NOMO-1 (cell line): ENCODE results near the gene KAT2A.

Source experiments
- DNase-seq, 2 experiments: peaks; one replicate each; lab custom pipeline; 2025; ENCODE audit not compliant: unreplicated experiment in 2 of 2; lab: John Stamatoyannopoulos, UW

KAT2A gene

DNA sequence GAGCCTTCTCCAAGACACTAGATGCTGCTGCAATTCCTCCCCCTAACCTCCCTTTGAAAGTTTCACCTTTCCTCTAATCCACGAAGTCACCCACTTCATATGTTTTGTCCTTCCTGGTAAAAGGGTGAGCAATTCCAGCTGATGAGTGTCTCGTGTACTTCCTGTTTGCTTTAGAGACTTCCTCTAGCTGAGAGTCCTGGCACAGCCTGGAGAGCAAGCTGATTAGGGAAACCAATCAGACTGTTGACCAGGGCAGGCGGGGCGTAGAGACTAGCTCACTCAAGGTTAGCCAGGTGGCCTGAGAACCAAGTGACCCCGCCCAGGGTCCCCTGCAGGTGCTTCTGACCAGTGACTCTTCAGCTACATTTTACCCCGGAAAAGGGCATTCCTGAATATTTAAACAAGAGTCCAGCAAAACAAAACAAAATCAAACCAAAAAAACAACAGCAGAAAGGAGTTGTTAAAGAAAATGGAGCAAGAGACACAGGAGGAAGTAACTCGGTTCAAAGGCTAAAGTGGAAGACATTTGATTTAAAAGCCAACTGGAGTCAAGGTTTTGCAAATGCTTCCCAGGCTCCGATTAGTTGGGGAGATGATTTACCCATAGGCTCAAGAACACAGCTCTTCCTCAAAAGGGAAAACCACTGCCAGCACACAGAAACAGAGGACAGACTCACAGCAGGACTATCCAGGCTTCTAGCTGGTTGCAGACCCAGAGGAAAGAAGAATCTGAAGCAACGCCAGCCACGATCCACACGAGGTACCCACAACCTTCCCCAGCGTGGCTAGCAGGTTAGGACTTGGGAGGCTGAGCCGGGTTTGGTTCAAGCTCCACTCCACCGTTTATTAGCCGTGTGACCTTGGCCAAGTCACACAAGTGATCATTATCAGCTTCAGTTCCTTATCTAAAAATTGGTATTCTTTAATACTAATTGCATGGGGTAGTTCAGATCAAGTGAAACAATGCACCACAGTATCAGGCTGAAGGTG is 14.8 kb upstream of the KAT2A start:
- peak; percentile 26 to 65 for DNase-seq

- DNase-seq = no peak
These were observed 14.0 kb upstream of the KAT2A start for GRCh38 chr17:42135151-42135550.

DNA sequence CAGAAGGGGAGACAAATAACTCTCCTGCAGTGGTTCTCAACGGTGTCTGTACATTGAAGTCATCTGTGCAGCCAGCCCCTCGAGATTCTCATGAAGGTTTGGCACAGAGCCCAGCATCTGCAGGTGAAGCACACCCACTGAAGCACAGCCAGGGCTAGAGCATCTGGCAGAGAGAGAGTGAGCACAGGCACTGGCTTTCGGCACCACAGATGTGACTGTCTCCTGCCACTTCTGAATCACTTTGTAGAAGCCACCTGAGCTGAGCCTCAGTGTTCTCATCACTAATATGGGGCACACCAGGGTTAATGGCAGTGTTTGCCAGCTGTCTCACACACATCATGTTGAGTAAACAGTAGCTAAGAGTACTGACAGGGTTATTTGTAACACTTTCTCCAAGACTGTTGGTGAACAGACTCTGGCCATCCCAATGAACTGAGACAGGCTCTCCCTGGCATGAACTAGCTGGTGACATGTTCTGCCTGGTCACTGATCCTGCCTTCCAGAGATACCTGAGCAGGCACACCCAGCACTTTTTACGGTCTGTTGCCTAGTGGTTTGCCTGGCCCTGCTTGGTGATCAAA is 12.4 kb upstream of the KAT2A start:
- no peak for DNase-seq

- peak; percentile 51 to 60 for DNase-seq
These were observed 11.8 kb upstream of the KAT2A start for GRCh38 chr17:42132941-42133340.

- peak in 1 of 2 experiments; percentile 11 for DNase-seq
These were observed 10.8 kb upstream of the KAT2A start for GRCh38 chr17:42131981-42132432.

- DNase-seq = no peak
These were observed 10.1 kb upstream of the KAT2A start for GRCh38 chr17:42131232-42131631.

GRCh38 chr17:42130310-42130936 is 9.3 kb upstream of the KAT2A start:
- DNase-seq = no peak

GRCh38 chr17:42129109-42129837 is 8.1 kb upstream of the KAT2A start:
- DNase-seq = no peak

DNA sequence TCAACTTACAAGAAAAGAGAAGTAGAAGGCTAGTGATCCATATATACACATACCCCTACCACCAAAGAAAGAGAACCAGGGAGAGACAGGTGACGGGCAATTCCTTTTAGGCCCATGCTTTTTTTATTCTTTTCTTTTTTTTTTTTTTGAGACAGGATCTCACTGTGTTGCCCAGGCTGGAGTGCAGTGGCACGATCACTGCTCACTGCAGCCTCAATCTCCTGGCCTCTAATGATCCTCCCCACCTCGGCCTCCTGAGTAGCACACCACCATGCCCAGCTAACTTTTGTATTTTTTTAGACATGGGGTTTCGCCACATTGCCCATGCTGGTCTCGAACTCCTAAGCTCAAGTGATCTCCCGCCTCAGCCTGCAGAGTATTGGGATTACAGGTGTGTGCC is 6.2 kb upstream of the KAT2A start:
- no peak for DNase-seq

- no peak for DNase-seq
These were observed 5.7 kb upstream of the KAT2A start for GRCh38 chr17:42126836-42127235.

- DNase-seq = no peak
These were observed 4.4 kb upstream of the KAT2A start for GRCh38 chr17:42125565-42125964.

DNA sequence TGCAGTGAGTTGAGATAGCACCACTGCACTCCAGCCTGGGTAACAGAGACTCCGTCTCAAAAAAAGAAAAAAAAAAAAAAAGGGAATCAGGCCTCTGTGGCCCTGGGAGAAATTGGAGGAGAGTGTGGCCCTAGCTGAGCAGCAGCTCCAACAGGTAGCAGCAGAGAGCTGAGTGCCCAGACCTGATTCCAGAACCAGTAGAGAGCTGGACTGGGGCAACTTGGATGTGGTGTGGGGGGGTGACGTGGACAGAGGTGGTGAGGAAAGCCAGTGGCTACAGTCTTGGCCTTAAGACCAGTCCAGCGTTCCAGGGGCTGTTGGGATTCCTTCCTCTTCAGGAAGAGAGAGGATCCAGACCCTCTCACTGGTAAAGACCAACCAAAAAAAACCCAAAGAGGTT is 3.1 kb upstream of the KAT2A start:
- no peak for DNase-seq

GRCh38 chr17:42122371-42123303 is 1.5 kb upstream of the KAT2A start, which contains the start of gene HSPB9:
Gene HSPB9, plus strand, starts transcription at chr17:42122804. Its CDS starts 47 bp downstream, at chr17:42122851.
- DNase-seq = no peak

DNA sequence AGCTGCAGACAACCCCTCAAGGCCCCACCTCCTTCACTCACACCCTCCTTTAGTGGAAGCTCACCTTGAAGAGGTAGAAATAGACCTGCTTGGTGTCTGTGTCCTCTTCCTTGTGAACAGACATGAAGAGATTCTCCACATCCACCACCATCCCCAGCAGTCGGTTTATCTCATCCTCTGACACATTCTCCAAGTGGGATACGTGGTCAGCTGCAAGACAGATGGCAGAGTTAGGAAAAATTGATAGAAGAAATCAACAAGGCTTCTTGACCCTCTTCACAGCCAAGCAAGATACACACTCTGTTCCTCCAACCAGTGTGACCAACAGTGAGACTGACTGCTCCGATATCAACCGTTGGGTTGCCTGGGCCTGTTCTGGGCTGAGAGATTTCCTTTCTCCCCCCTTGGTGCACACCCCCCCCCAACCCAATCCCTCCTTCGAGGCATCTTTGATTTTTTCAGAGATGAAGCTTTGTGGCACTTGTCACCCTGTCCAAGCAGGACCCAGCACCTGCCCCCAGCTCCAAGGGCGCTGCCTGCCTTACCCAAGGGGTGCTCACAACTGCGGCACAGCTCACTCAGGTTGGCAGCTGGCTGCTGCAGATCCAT is 902 bp downstream of the KAT2A start:
- no peak for DNase-seq

DNA sequence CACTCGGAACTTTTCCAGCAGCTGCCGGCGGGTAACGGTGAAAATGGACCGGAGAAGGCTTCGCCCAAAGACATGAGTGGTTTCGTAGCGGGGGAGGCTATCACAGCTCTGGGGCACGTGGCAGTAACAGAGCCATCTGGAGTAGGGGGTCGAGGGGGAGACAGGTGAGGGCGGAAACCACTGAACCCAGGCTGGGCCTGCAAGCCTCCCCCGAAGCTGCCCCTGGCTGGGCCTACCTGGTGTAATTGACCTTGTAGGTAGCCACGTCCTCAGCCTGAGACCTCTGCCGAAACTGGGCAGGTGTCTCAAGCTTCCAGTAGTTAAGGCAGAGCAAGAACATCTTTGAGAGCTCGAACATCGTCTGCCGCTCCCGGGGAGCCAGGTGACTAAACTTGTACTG is 1.9 kb downstream of the KAT2A start:
- no peak for DNase-seq

GRCh38 chr17:42118545-42118944 is 2.6 kb downstream of the KAT2A start:
- DNase-seq = peak in 1 of 2 experiments; percentile 15

- DNase-seq = no peak
These were observed 3.0 kb downstream of the KAT2A start for GRCh38 chr17:42118126-42118510.

- no peak for DNase-seq
These were observed 3.6 kb downstream of the KAT2A start for GRCh38 chr17:42117397-42118125.
